ENCODE measurements around the gene TMEM11.

TMEM11 gene

GRCh38 chr17:21252796-21253645, 39.1 kb upstream of the TMEM11 start, which contains the start of gene NATD1:
Gene NATD1 (minus strand): TSS chr17:21253410. CDS start chr17:21253264, 146 bp downstream.
- DNase-seq (ENCODE audit: low read depth): peak; percentile 46

GRCh38 chr17:21252289-21252795, 38.4 kb upstream of the TMEM11 start:
- H3K4me3 ChIP-seq (ENCODE audit: low read depth, low read length): peak overlapping the region; percentile 57
- TF ChIP-seq CTCF (IDR thresholded peaks at IDR 0.05; ENCODE audit: control insufficient read depth, extremely low read depth, insufficient read depth): no peak
- DNase-seq (ENCODE audit: low read depth): no peak

More at GRCh38 chr17:21252796-21253645, 39.1 kb upstream of the TMEM11 start, which contains the start of gene NATD1:
- TF ChIP-seq CTCF (IDR thresholded peaks at IDR 0.05; ENCODE audit: control insufficient read depth, extremely low read depth, insufficient read depth): peak; percentile 9; the same call in 1 of the 2 replicates
- peak within 1 kb of the TSS; percentile 57 for H3K4me3 ChIP-seq (ENCODE audit: low read depth, low read length)

GRCh38 chr17:21251337-21252010, 37.5 kb upstream of the TMEM11 start:
- no peak overlapping the region for H3K4me3 ChIP-seq (ENCODE audit: low read depth, low read length)
- no peak for DNase-seq (ENCODE audit: low read depth)
- no peak for TF ChIP-seq CTCF (IDR thresholded peaks at IDR 0.05; ENCODE audit: control insufficient read depth, extremely low read depth, insufficient read depth)

GRCh38 chr17:21250854-21251253, 36.9 kb upstream of the TMEM11 start:
- no peak for DNase-seq (ENCODE audit: low read depth)
- no peak for TF ChIP-seq CTCF (IDR thresholded peaks at IDR 0.05; ENCODE audit: control insufficient read depth, extremely low read depth, insufficient read depth)
- H3K4me3 ChIP-seq (ENCODE audit: low read depth, low read length): no peak overlapping the region

GRCh38 chr17:21249920-21250703, 36.2 kb upstream of the TMEM11 start:
- DNase-seq (ENCODE audit: low read depth): no peak
- TF ChIP-seq CTCF (IDR thresholded peaks at IDR 0.05; ENCODE audit: control insufficient read depth, extremely low read depth, insufficient read depth): no peak
- H3K4me3 ChIP-seq (ENCODE audit: low read depth, low read length): no peak overlapping the region

GRCh38 chr17:21249086-21249795, 35.3 kb upstream of the TMEM11 start:
- DNase-seq (ENCODE audit: low read depth): no peak
- H3K4me3 ChIP-seq (ENCODE audit: low read depth, low read length): no peak overlapping the region
- no peak for TF ChIP-seq CTCF (IDR thresholded peaks at IDR 0.05; ENCODE audit: control insufficient read depth, extremely low read depth, insufficient read depth)

All from LNCaP clone FGC (cell line).